Tibial nerve (tissue), 4 donors: ENCODE measurements around the gene RPAP2. TPM values are rescaled to one million over a fixed set of nuclear protein-coding genes. Genes with fewer than 3 reads are reported as not detected.
"Not testable (repeated sequence)": the region's sequence is repeated elsewhere in the genome, so short reads cannot be mapped to it uniquely, and the experiment has no call there.

Source experiments
- DNase-seq, 2 donors: peaks; one replicate each; pipeline ENCODE4 v3.0.0-alpha.2; 2019; ENCODE audit warnings: low spot score in 2 of 2
- H3K27ac ChIP-seq, 4 donors: fragments of 200-600 bp; sonication (generic) in 3 of 4; one replicate each; pipeline ENCODE4 v1.5.1; 2017 to 2019; ENCODE audit warnings: mild to moderate bottlenecking in 1 of 4
- H3K27me3 ChIP-seq, 2 donors: fragments of 200-600 bp; sonication (generic) in 1 of 2; one replicate each; pipeline versions ENCODE4 v1.5.1 to v1.6.0; 2017 to 2019
- H3K36me3 ChIP-seq, 3 donors: fragments of 200-600 bp; sonication (generic); one replicate each; pipeline ENCODE4 v1.5.1; 2018 to 2019
- H3K4me1 ChIP-seq, 4 donors: fragments of 200-600 bp; sonication (generic) in 3 of 4; one replicate each; pipeline ENCODE4 v1.5.1; 2017 to 2019
- H3K4me3 ChIP-seq, 4 donors: fragments of 200-600 bp; sonication (generic) in 3 of 4; one replicate each; pipeline ENCODE4 v1.5.1; 2017 to 2019; ENCODE audit warnings: mild to moderate bottlenecking in 1 of 4, moderate library complexity in 1 of 4
- H3K9me3 ChIP-seq, 4 donors: fragments of 200-600 bp; sonication (generic) in 3 of 4; one replicate each; pipeline ENCODE4 v1.5.1; 2017 to 2019
- CTCF ChIP-seq, 5 experiments: fragments of 200-600 bp in 3 of 5; fragments of 450-650 bp in 2 of 5; sonication (generic) in 3 of 5; IDR thresholded peaks; one replicate each; pipeline ENCODE4 v1.5.1; 2016 to 2019; ENCODE audit warnings: antibody characterized with exemption in 5 of 5, mild to moderate bottlenecking in 3 of 5, moderate library complexity in 2 of 5
- EP300 ChIP-seq, 2 donors: sonication (generic); formaldehyde crosslinking; IDR thresholded peaks; one replicate each; pipeline ENCODE4 v1.6.1; 2017; ENCODE audit warnings: antibody characterized with exemption in 2 of 2, mild to moderate bottlenecking in 1 of 2
- POLR2A ChIP-seq, 2 donors: fragments of 450-650 bp; IDR thresholded peaks; one replicate each; pipeline ENCODE4 v1.6.1; 2017; ENCODE audit warnings: antibody characterized with exemption in 2 of 2, mild to moderate bottlenecking in 2 of 2, moderate library complexity in 2 of 2
- WGBS, 2 donors: methylation state at CpG; one replicate each; pipeline ENCODE4 v1.1.5; 2018; 5-methylcytosine and 5-hydroxymethylcytosine counted together
- total RNA-seq, 4 donors: library from RNA; depleted of rRNA; stranded (reverse); fragments of >200 nt; gene quantifications; one replicate each; pipeline ENCODE4 v1.1.0, GENCODE V29; 2016

Gene RPAP2
- total RNA-seq, 4 donors from 2014 or later: 3.3 to 12.2 (median 7.7) TPM

- Histone ChIP-seq H3K4me3 (no peak overlapping the region), H3K36me3 (peaks cover 0 to 52% (median 9%) of the 10 kb centered on the region in 3 donors), H3K27me3 (no peaks in the 10 kb centered on the region), H3K27ac (no peak overlapping the region), H3K9me3 (no peaks in the 10 kb centered on the region), H3K4me1 (no peaks in the 10 kb centered on the region)
- DNase-seq: no peak
- TF ChIP-seq EP300 (IDR thresholded peaks at IDR 0.05) (no peak), CTCF (IDR thresholded peaks at IDR 0.05) (no peak), POLR2A (IDR thresholded peaks at IDR 0.05) (no peak)
- 90 to 91% methylated on average over 3 of the region's 3 CpGs for WGBS, 2 donors
These were observed 68.6 kb downstream of the RPAP2 start for GRCh38 chr1:92367496-92367895.

GRCh38 chr1:92372164-92372563, 73.3 kb downstream of the RPAP2 start:
- H3K27ac ChIP-seq: no peak overlapping the region
- H3K36me3 ChIP-seq: peaks cover 0 to 52% (median 9%) of the 10 kb centered on the region in 3 donors
- no peaks in the 10 kb centered on the region for H3K4me1 ChIP-seq
- no peak for TF ChIP-seq POLR2A (IDR thresholded peaks at IDR 0.05)
- no peak for TF ChIP-seq EP300 (IDR thresholded peaks at IDR 0.05)
- TF ChIP-seq CTCF (IDR thresholded peaks at IDR 0.05): no peak
- H3K27me3 ChIP-seq: no peaks in the 10 kb centered on the region
- no peak for DNase-seq
- 65 to 72% methylated on average over 2 of the region's 2 CpGs for WGBS, 2 donors
- no peaks in the 10 kb centered on the region for H3K9me3 ChIP-seq
- H3K4me3 ChIP-seq: no peak overlapping the region

- no peaks in the 10 kb centered on the region for H3K4me1 ChIP-seq
- TF ChIP-seq CTCF (IDR thresholded peaks at IDR 0.05) (no peak), EP300 (IDR thresholded peaks at IDR 0.05) (no peak), POLR2A (IDR thresholded peaks at IDR 0.05) (no peak)
- H3K4me3 ChIP-seq: no peak overlapping the region
- H3K27me3 ChIP-seq: no peaks in the 10 kb centered on the region
- no peak overlapping the region for H3K27ac ChIP-seq
- 74 to 80% methylated on average over 2 of the region's 2 CpGs for WGBS, 2 donors
- H3K9me3 ChIP-seq: no peaks in the 10 kb centered on the region
- no peak for DNase-seq
- peaks cover 0 to 59% (median 6%) of the 10 kb centered on the region in 3 donors for H3K36me3 ChIP-seq
These were observed 75.4 kb downstream of the RPAP2 start for GRCh38 chr1:92374223-92374622.

- WGBS, 2 donors: 73 to 80% methylated on average over 2 of the region's 2 CpGs
- Histone ChIP-seq H3K9me3 (peaks cover 0 to 15% (median 0%) of the 10 kb centered on the region in 4 donors), H3K4me1 (no peaks in the 10 kb centered on the region), H3K27me3 (no peaks in the 10 kb centered on the region), H3K4me3 (no peak overlapping the region), H3K27ac (no peak overlapping the region), H3K36me3 (peaks cover 0 to 62% (median 0%) of the 10 kb centered on the region in 3 donors)
- no peak for DNase-seq
- TF ChIP-seq EP300 (IDR thresholded peaks at IDR 0.05) (no peak), POLR2A (IDR thresholded peaks at IDR 0.05) (no peak), CTCF (IDR thresholded peaks at IDR 0.05) (no peak)
These were observed 77.5 kb downstream of the RPAP2 start for GRCh38 chr1:92376345-92376744.

- not testable (repeated sequence) for H3K27me3 ChIP-seq, H3K4me1 ChIP-seq, H3K27ac ChIP-seq, DNase-seq, H3K4me3 ChIP-seq
- Histone ChIP-seq H3K36me3 (peaks cover 0 to 67% (median 0%) of the 10 kb centered on the region in 3 donors), H3K9me3 (peaks cover 0 to 21% (median 0%) of the 10 kb centered on the region in 4 donors)
- 91 to 97% methylated on average over 4 of the region's 4 CpGs for WGBS, 2 donors
These were observed 79.1 kb downstream of the RPAP2 start for GRCh38 chr1:92377991-92378390.

- no peaks in the 10 kb centered on the region for H3K27me3 ChIP-seq
- no peak overlapping the region for H3K4me3 ChIP-seq
- peaks cover 0 to 43% (median 6%) of the 10 kb centered on the region in 4 donors for H3K9me3 ChIP-seq
- peaks cover 0 to 84% (median 0%) of the 10 kb centered on the region in 3 donors for H3K36me3 ChIP-seq
- H3K27ac ChIP-seq: no peak overlapping the region
- no peak for DNase-seq
- no peak for TF ChIP-seq POLR2A (IDR thresholded peaks at IDR 0.05)
- no peak for TF ChIP-seq CTCF (IDR thresholded peaks at IDR 0.05)
- no peak for TF ChIP-seq EP300 (IDR thresholded peaks at IDR 0.05)
- no peaks in the 10 kb centered on the region for H3K4me1 ChIP-seq
- 93 to 96% methylated on average over 2 of the region's 2 CpGs for WGBS, 2 donors
These were observed 82.0 kb downstream of the RPAP2 start for GRCh38 chr1:92380867-92381266.

GRCh38 chr1:92393966-92394365, 95.1 kb downstream of the RPAP2 start:
- not testable (repeated sequence) for H3K27me3 ChIP-seq, H3K4me1 ChIP-seq, H3K27ac ChIP-seq, H3K4me3 ChIP-seq, DNase-seq, H3K36me3 ChIP-seq
- 77 to 85% methylated on average over 4 of the region's 4 CpGs for WGBS, 2 donors
- peaks cover 0 to 58% (median 15%) of the 10 kb centered on the region in 4 donors for H3K9me3 ChIP-seq
